Neuronal stem cell (in vitro differentiated cells): ENCODE data around the gene SPEF2. TPM values are rescaled to one million over a fixed set of nuclear protein-coding genes. Genes with fewer than 3 reads are reported as not detected.

Source experiments
- DNase-seq: peaks from one replicate; pipeline ENCODE4 v3.0.0-alpha.2; 2013; ENCODE audit warnings: low spot score
- H2AFZ ChIP-seq: one replicate; pipeline ENCODE4 v1.6.1; 2013; ENCODE audit warnings: mild to moderate bottlenecking, low read length, inconsistent platforms
- H2AK5ac ChIP-seq: 2 replicates; pipeline ENCODE4 v1.6.1; 2013; ENCODE audit warnings: low read depth, mild to moderate bottlenecking, inconsistent platforms, low read length, moderate library complexity, mixed read lengths
- H2BK120ac ChIP-seq: 2 replicates; pipeline ENCODE4 v1.6.1; 2013; ENCODE audit warnings: low read depth, mild to moderate bottlenecking, inconsistent platforms, low read length, moderate library complexity, mixed read lengths
- H2BK12ac ChIP-seq: one replicate; pipeline ENCODE4 v1.6.1; 2013; ENCODE audit warnings: low read length, inconsistent platforms
- H2BK15ac ChIP-seq: 2 replicates; pipeline ENCODE4 v1.6.1; 2013; ENCODE audit warnings: mild to moderate bottlenecking, low read length, inconsistent platforms, mixed read lengths
- H2BK5ac ChIP-seq: one replicate; pipeline ENCODE4 v1.6.1; 2013; ENCODE audit warnings: inconsistent platforms, mild to moderate bottlenecking, low read length, moderate library complexity
- H3K14ac ChIP-seq: one replicate; pipeline ENCODE4 v1.6.1; 2013; ENCODE audit warnings: low read length, inconsistent platforms
- H3K18ac ChIP-seq: 2 replicates; pipeline ENCODE4 v1.6.1; 2013; ENCODE audit warnings: low read length, inconsistent platforms
- H3K23ac ChIP-seq: 2 replicates; pipeline ENCODE4 v1.6.1; 2013; ENCODE audit warnings: low read depth, mild to moderate bottlenecking, mixed read lengths, low read length, inconsistent platforms; ENCODE audit not compliant: poor library complexity
- H3K27ac ChIP-seq: replicated peaks from 3 replicates; pipeline ENCODE4 v1.5.1; 2013; ENCODE audit warnings: low read length, inconsistent platforms
- H3K27me3 ChIP-seq, 3 experiments: 2 replicates each; pipeline ENCODE4 v1.6.1; 2013; ENCODE audit warnings: low read length in 3 of 3, mild to moderate bottlenecking in 2 of 3, inconsistent platforms in 1 of 3, low read depth in 1 of 3, mixed read lengths in 1 of 3, moderate library complexity in 1 of 3; ENCODE audit not compliant: control insufficient read depth in 3 of 3, insufficient read depth in 3 of 3
- H3K36me3 ChIP-seq, 2 donors: replicated peaks in 1 of 2; 2 replicates each; pipeline ENCODE4 v1.6.1; 2013; ENCODE audit warnings: low read length in 2 of 2; ENCODE audit not compliant: control insufficient read depth in 2 of 2, insufficient read depth in 2 of 2
- H3K4ac ChIP-seq: 2 replicates; pipeline ENCODE4 v1.6.1; 2013; ENCODE audit warnings: inconsistent platforms, mild to moderate bottlenecking, low read length, moderate library complexity
- H3K4me1 ChIP-seq, 2 donors: 1 replicate in 1 of 2; 2 replicates in 1 of 2; pipeline ENCODE4 v1.6.1; 2013; ENCODE audit warnings: low read length in 2 of 2, low read depth in 1 of 2; ENCODE audit not compliant: control insufficient read depth in 2 of 2, insufficient read depth in 1 of 2
- H3K4me2 ChIP-seq: one replicate; pipeline ENCODE4 v1.6.1; 2013; ENCODE audit warnings: mild to moderate bottlenecking, low read length, inconsistent platforms; ENCODE audit not compliant: insufficient read depth, poor library complexity, severe bottlenecking
- H3K4me3 ChIP-seq, 2 donors: 2 replicates each; pipeline ENCODE4 v1.5.1; 2013; ENCODE audit warnings: low read length in 2 of 2, mild to moderate bottlenecking in 2 of 2, inconsistent platforms in 1 of 2, moderate library complexity in 1 of 2
- H3K79me1 ChIP-seq: one replicate; pipeline ENCODE4 v1.6.1; 2013; ENCODE audit warnings: low read depth, mild to moderate bottlenecking, inconsistent platforms, low read length, moderate library complexity
- H3K9ac ChIP-seq: one replicate; pipeline ENCODE4 v1.6.1; 2013; ENCODE audit warnings: mild to moderate bottlenecking, low read depth, low read length, inconsistent platforms; ENCODE audit not compliant: poor library complexity
- H3K9me3 ChIP-seq, 2 donors: replicated peaks in 1 of 2; 2 replicates each; pipeline versions ENCODE3 to v1.6.1; 2013; ENCODE audit warnings: low read length in 2 of 2, mild to moderate bottlenecking in 2 of 2, inconsistent platforms in 1 of 2, low read depth in 1 of 2, mixed read lengths in 1 of 2, moderate library complexity in 1 of 2; ENCODE audit not compliant: control insufficient read depth in 2 of 2, insufficient read depth in 1 of 2
- H4K8ac ChIP-seq: one replicate; pipeline ENCODE4 v1.6.1; 2013; ENCODE audit warnings: low read depth, mild to moderate bottlenecking, inconsistent platforms, low read length, moderate library complexity
- H4K91ac ChIP-seq: one replicate; pipeline ENCODE4 v1.6.1; 2013; ENCODE audit warnings: low read length, low read depth, mild to moderate bottlenecking, inconsistent platforms; ENCODE audit not compliant: poor library complexity
- WGBS, 2 donors: extraction: QIAGEN DNeasy Blood & Tissue Kit; methylation state at CpG; one replicate each; pipeline ENCODE4 v1.1.7; 2013; ENCODE audit warnings: missing lambda C conversion rate in 2 of 2, mixed read lengths in 1 of 2; ENCODE audit not compliant: insufficient read length in 2 of 2, insufficient replicate concordance in 1 of 2; ENCODE audit errors: extremely low coverage in 2 of 2; 5-methylcytosine and 5-hydroxymethylcytosine counted together
- small RNA-seq: library from polyadenylated mRNA; stranded (forward); fragments of <200 nt; extraction: miRNeasy Mini kit (QIAGEN cat#:217004); gene quantifications from one replicate; pipeline ENCODE3, GENCODE V24; 2013; ENCODE audit not compliant: insufficient read depth

Gene SPEF2

GRCh38 chr5:35861718-35862117 is 244.1 kb downstream of the SPEF2 start:
- H4K91ac ChIP-seq, result no peak overlapping the region
- no peak overlapping the region for H2BK15ac ChIP-seq
- no peak overlapping the region for H3K4ac ChIP-seq
- DNase-seq, result no peak
- no peaks in the 10 kb centered on the region for H3K79me1 ChIP-seq
- no peak overlapping the region for H3K18ac ChIP-seq
- H3K9ac ChIP-seq, result no peak overlapping the region
- H2BK5ac ChIP-seq, result no peak overlapping the region
- no peak overlapping the region for H2BK12ac ChIP-seq
- H3K36me3 ChIP-seq, result no peaks in the 10 kb centered on the region
- no peaks in the 10 kb centered on the region for H3K9me3 ChIP-seq
- no CpG with 5 or more reads among the region's 1 CpG for WGBS, 2 donors
- H4K8ac ChIP-seq, result no peak overlapping the region
- H3K27ac ChIP-seq, result no peak overlapping the region
- no peak overlapping the region for H3K23ac ChIP-seq
- H3K14ac ChIP-seq, result no peak overlapping the region
- no peak overlapping the region for H2BK120ac ChIP-seq
- no peak overlapping the region for H2AFZ ChIP-seq
- peaks cover 0 to 8% of the 10 kb centered on the region in 2 donors for H3K4me1 ChIP-seq
- H3K4me2 ChIP-seq, result no peak overlapping the region
- H3K4me3 ChIP-seq, result no peak overlapping the region
- H2AK5ac ChIP-seq, result no peak overlapping the region
- H3K27me3 ChIP-seq, result peaks cover 0 to 24% (median 0%) of the 10 kb centered on the region in 3 experiments

- Histone ChIP-seq H4K8ac (no peak overlapping the region), H3K4me2 (no peak overlapping the region), H3K4me1 (peaks cover 0 to 8% of the 10 kb centered on the region in 2 donors), H3K9me3 (no peaks in the 10 kb centered on the region), H2AFZ (no peak overlapping the region), H4K91ac (no peak overlapping the region), H3K23ac (no peak overlapping the region), H3K9ac (no peak overlapping the region), H2BK120ac (no peak overlapping the region), H2BK5ac (no peak overlapping the region), H3K27ac (no peak overlapping the region), H3K79me1 (no peaks in the 10 kb centered on the region), H2BK12ac (no peak overlapping the region), H3K4ac (no peak overlapping the region), H3K18ac (no peak overlapping the region), H3K36me3 (no peaks in the 10 kb centered on the region), H3K27me3 (peaks cover 0 to 20% (median 0%) of the 10 kb centered on the region in 3 experiments), H3K14ac (no peak overlapping the region), H2BK15ac (no peak overlapping the region), H2AK5ac (no peak overlapping the region), H3K4me3 (no peak overlapping the region)
- no CpG with 5 or more reads among the region's 2 CpGs for WGBS, 2 donors
- no peak for DNase-seq
These were observed 244.5 kb downstream of the SPEF2 start for GRCh38 chr5:35862126-35862525.

GRCh38 chr5:35863159-35863558 is 245.5 kb downstream of the SPEF2 start:
- Histone ChIP-seq H4K91ac (no peak overlapping the region), H2BK5ac (no peak overlapping the region), H3K23ac (no peak overlapping the region), H2BK120ac (no peak overlapping the region), H2AK5ac (no peak overlapping the region), H3K9me3 (no peaks in the 10 kb centered on the region), H2BK15ac (no peak overlapping the region), H3K79me1 (no peaks in the 10 kb centered on the region), H3K4me2 (no peak overlapping the region), H3K27ac (no peak overlapping the region), H3K36me3 (no peaks in the 10 kb centered on the region), H2AFZ (no peak overlapping the region), H2BK12ac (no peak overlapping the region), H3K14ac (no peak overlapping the region), H3K9ac (no peak overlapping the region), H3K27me3 (peaks cover 0 to 19% (median 0%) of the 10 kb centered on the region in 3 experiments), H4K8ac (no peak overlapping the region), H3K4me1 (peaks cover 0 to 8% of the 10 kb centered on the region in 2 donors), H3K18ac (no peak overlapping the region), H3K4ac (no peak overlapping the region), H3K4me3 (no peak overlapping the region)
- WGBS, 2 donors, result no CpG with 5 or more reads among the region's 3 CpGs
- no peak for DNase-seq

Small RNA genes lying within 50 kb of the gene (small RNA-seq; reads per million reads assigned to genes)
- gene RNU7-130P, result not detected
